HUES6 (cell line): ENCODE results near the gene VPS35L.

Experiments
- H3K27ac ChIP-seq: 2 replicates; pipeline ENCODE4 v1.7.0; 2013; ENCODE audit warnings: low read depth, mild to moderate bottlenecking, low read length, inconsistent platforms
- H3K27me3 ChIP-seq: 2 replicates; pipeline ENCODE4 v1.6.1; 2013; ENCODE audit warnings: low read length; ENCODE audit not compliant: control insufficient read depth, insufficient read depth
- H3K36me3 ChIP-seq: 2 replicates; pipeline ENCODE4 v1.6.1; 2013; ENCODE audit warnings: low read length; ENCODE audit not compliant: control insufficient read depth, insufficient read depth
- H3K4me1 ChIP-seq: 2 replicates; pipeline ENCODE4 v1.6.1; 2013; ENCODE audit warnings: low read length; ENCODE audit not compliant: control insufficient read depth, insufficient read depth
- H3K4me3 ChIP-seq: 2 replicates; pipeline ENCODE4 v1.5.1; 2013; ENCODE audit warnings: low read depth, low read length
- H3K9ac ChIP-seq: one replicate; pipeline ENCODE4 v1.6.1; 2013; ENCODE audit warnings: mild to moderate bottlenecking, low read length
- H3K9me3 ChIP-seq: 2 replicates; pipeline ENCODE4 v1.6.1; 2013; ENCODE audit warnings: low read depth, low read length; ENCODE audit not compliant: control insufficient read depth, insufficient read depth

The VPS35L gene

GRCh38 chr16:19522397-19522732 lies 33.1 kb upstream of the VPS35L start:
- Histone ChIP-seq H3K9ac (no peak overlapping the region), H3K9me3 (no peaks in the 10 kb centered on the region), H3K27ac (no peak overlapping the region), H3K4me3 (peak overlapping the region; percentile 87), H3K4me1 (peaks cover 26% of the 10 kb centered on the region), H3K36me3 (peaks cover 3% of the 10 kb centered on the region; the same call in 1 of the 2 replicates), H3K27me3 (no peaks in the 10 kb centered on the region)

GRCh38 chr16:19522760-19523159 lies 32.7 kb upstream of the VPS35L start:
- no peaks in the 10 kb centered on the region; the same call in 1 of the 2 replicates for H3K36me3 ChIP-seq
- H3K9me3 ChIP-seq: no peaks in the 10 kb centered on the region
- H3K27me3 ChIP-seq: no peaks in the 10 kb centered on the region
- H3K27ac ChIP-seq: no peak overlapping the region
- H3K9ac ChIP-seq: no peak overlapping the region
- no peak overlapping the region for H3K4me3 ChIP-seq
- peaks cover 26% of the 10 kb centered on the region for H3K4me1 ChIP-seq

- no peaks in the 10 kb centered on the region for H3K27me3 ChIP-seq
- peaks cover 26% of the 10 kb centered on the region for H3K4me1 ChIP-seq
- H3K36me3 ChIP-seq: peaks cover 3% of the 10 kb centered on the region
- H3K9me3 ChIP-seq: no peaks in the 10 kb centered on the region
- H3K4me3 ChIP-seq: no peak overlapping the region
- H3K27ac ChIP-seq: no peak overlapping the region
- no peak overlapping the region for H3K9ac ChIP-seq
Observed at GRCh38 chr16:19523184-19523558, 32.3 kb upstream of the VPS35L start.

GRCh38 chr16:19523559-19524355 lies 31.7 kb upstream of the VPS35L start, which contains the start of gene CCP110:
Gene CCP110, plus strand, starts transcription at chr16:19523942. Its CDS starts 3,940 bp downstream, at chr16:19527882.
- H3K36me3 ChIP-seq: peaks cover 8% of the 10 kb centered on the region
- peak within 1 kb of the TSS; percentile 73 for H3K9ac ChIP-seq
- H3K9me3 ChIP-seq: no peaks in the 10 kb centered on the region
- H3K4me1 ChIP-seq: peaks cover 26% of the 10 kb centered on the region
- no peaks in the 10 kb centered on the region for H3K27me3 ChIP-seq
- H3K4me3 ChIP-seq: peak within 1 kb of the TSS; percentile 95
- no peak within 1 kb of the TSS; the same call in 1 of the 2 replicates for H3K27ac ChIP-seq

GRCh38 chr16:19524356-19524615 lies 31.2 kb upstream of the VPS35L start:
- Histone ChIP-seq H3K4me1 (peaks cover 26% of the 10 kb centered on the region), H3K27me3 (no peaks in the 10 kb centered on the region), H3K4me3 (peak overlapping the region; percentile 95), H3K9me3 (no peaks in the 10 kb centered on the region), H3K9ac (peak overlapping the region; percentile 73), H3K27ac (no peak overlapping the region; the same call in 1 of the 2 replicates), H3K36me3 (peaks cover 9% of the 10 kb centered on the region)

GRCh38 chr16:19524616-19525384 lies 30.7 kb upstream of the VPS35L start:
- Histone ChIP-seq H3K9me3 (no peaks in the 10 kb centered on the region), H3K27me3 (no peaks in the 10 kb centered on the region), H3K4me3 (peak overlapping the region; percentile 95), H3K36me3 (peaks cover 11% of the 10 kb centered on the region), H3K9ac (peak overlapping the region; percentile 73), H3K4me1 (peaks cover 26% of the 10 kb centered on the region), H3K27ac (no peak overlapping the region; the same call in 1 of the 2 replicates)

GRCh38 chr16:19525385-19525723 lies 30.1 kb upstream of the VPS35L start:
- Histone ChIP-seq H3K4me1 (peaks cover 26% of the 10 kb centered on the region), H3K27ac (no peak overlapping the region), H3K27me3 (no peaks in the 10 kb centered on the region), H3K36me3 (peaks cover 13% of the 10 kb centered on the region), H3K4me3 (peak overlapping the region; percentile 95), H3K9me3 (no peaks in the 10 kb centered on the region), H3K9ac (peak overlapping the region; percentile 73)

GRCh38 chr16:19527161-19527560 lies 28.3 kb upstream of the VPS35L start:
- Histone ChIP-seq H3K9ac (no peak overlapping the region), H3K27ac (no peak overlapping the region), H3K27me3 (no peaks in the 10 kb centered on the region), H3K36me3 (peaks cover 17% of the 10 kb centered on the region), H3K4me1 (peaks cover 21% of the 10 kb centered on the region), H3K4me3 (no peak overlapping the region), H3K9me3 (no peaks in the 10 kb centered on the region)

- no peak overlapping the region for H3K9ac ChIP-seq
- H3K4me3 ChIP-seq: no peak overlapping the region
- peaks cover 17% of the 10 kb centered on the region for H3K36me3 ChIP-seq
- peaks cover 16% of the 10 kb centered on the region for H3K4me1 ChIP-seq
- no peak overlapping the region for H3K27ac ChIP-seq
- no peaks in the 10 kb centered on the region for H3K9me3 ChIP-seq
- no peaks in the 10 kb centered on the region for H3K27me3 ChIP-seq
Observed at GRCh38 chr16:19528666-19529065, 26.8 kb upstream of the VPS35L start.

- H3K27me3 ChIP-seq: no peaks in the 10 kb centered on the region
- no peak overlapping the region for H3K27ac ChIP-seq
- H3K4me3 ChIP-seq: no peak overlapping the region
- peaks cover 41% of the 10 kb centered on the region for H3K36me3 ChIP-seq
- peaks cover 6% of the 10 kb centered on the region; the same call in 1 of the 2 replicates for H3K4me1 ChIP-seq
- no peak overlapping the region for H3K9ac ChIP-seq
- H3K9me3 ChIP-seq: no peaks in the 10 kb centered on the region
Observed at GRCh38 chr16:19532601-19533000, 22.9 kb upstream of the VPS35L start.

GRCh38 chr16:19540241-19540970 lies 15.1 kb upstream of the VPS35L start:
- H3K9me3 ChIP-seq: no peaks in the 10 kb centered on the region
- no peaks in the 10 kb centered on the region for H3K4me1 ChIP-seq
- no peak overlapping the region for H3K9ac ChIP-seq
- H3K36me3 ChIP-seq: peaks cover 73% of the 10 kb centered on the region
- H3K4me3 ChIP-seq: no peak overlapping the region
- no peaks in the 10 kb centered on the region for H3K27me3 ChIP-seq
- no peak overlapping the region for H3K27ac ChIP-seq
